Activated CD8-positive, alpha-beta memory T cell treated with anti-CD3 and anti-CD28 coated beads, Interleukin-2, amount 10 ng/mL, durations not matched to agents 7 days and 5 days (primary cell): Measurements from ENCODE around the gene ZNF784. TPM values are rescaled to one million over a fixed set of nuclear protein-coding genes. Genes with fewer than 3 reads are reported as not detected.

Source experiments
- ATAC-seq: fragments of 150-1000 bp; cut with Tn5 transposase; one replicate; pipeline ENCODE4 v1.10.0; 2021; ENCODE audit warnings: moderate library complexity
- CTCF ChIA-PET: fragments of 350-600 bp; sonication (Branson Sonifier 250); formaldehyde crosslinking; loops from one replicate; lab custom pipeline; 2021; ENCODE audit warnings: antibody characterized with exemption; lab: Charles Lee
- DNase-seq: peaks from one replicate; pipeline ENCODE4 v3.0.0-alpha.2; 2020
- H3K27ac Mint-ChIP-seq: one replicate; pipeline ENCODE4 v1.8.0; 2021; ENCODE audit warnings: mild to moderate bottlenecking, mixed read lengths
- H3K27me3 Mint-ChIP-seq: one replicate; pipeline ENCODE4 v1.8.0; 2021; ENCODE audit warnings: mixed read lengths
- H3K36me3 Mint-ChIP-seq: one replicate; pipeline ENCODE4 v1.8.0; 2021; ENCODE audit warnings: mild to moderate bottlenecking, mixed read lengths
- H3K4me1 Mint-ChIP-seq: one replicate; pipeline ENCODE4 v1.8.0; 2021; ENCODE audit warnings: mixed read lengths
- H3K4me3 Mint-ChIP-seq: one replicate; pipeline ENCODE4 v1.8.0; 2021; ENCODE audit warnings: mild to moderate bottlenecking, moderate library complexity, mixed read lengths
- H3K9me3 Mint-ChIP-seq: one replicate; pipeline ENCODE4 v1.8.0; 2022; ENCODE audit warnings: low read depth, mixed read lengths
- total RNA-seq, 2 experiments: library from RNA; stranded (reverse); gene quantifications; one replicate each; pipeline ENCODE4 v1.2.3, GENCODE V29; 2021

The ZNF784 gene
- total RNA-seq, 2 experiments from 2014 or later, result 5.1 to 7.3 TPM

- CTCF ChIA-PET, result interaction anchor here (0.7 to 3.9 kb wide), 27 partner anchors 10 to 679 kb away, joined by 3 to 104 read pairs (median 4); partner anchors contain the start of genes FIZ1, ZNF524, ZNF581 and ZNF628
- H3K4me3 Mint-ChIP-seq, result peak overlapping the region; percentile 88
- no peaks in the 10 kb centered on the region for H3K9me3 Mint-ChIP-seq
- peaks cover 27% of the 10 kb centered on the region for H3K36me3 Mint-ChIP-seq
- ATAC-seq, result peak; percentile 57
- peak; percentile 98 for DNase-seq
- peak overlapping the region; percentile 95 for H3K27ac Mint-ChIP-seq
- no peaks in the 10 kb centered on the region for H3K27me3 Mint-ChIP-seq
- H3K4me1 Mint-ChIP-seq, result peaks cover 35% of the 10 kb centered on the region
Measured at GRCh38 chr19:55653651-55654322, 29.4 kb upstream of the ZNF784 start.

GRCh38 chr19:55652311-55653128 is 28.2 kb upstream of the ZNF784 start:
- H3K4me3 Mint-ChIP-seq, result peak overlapping the region; percentile 13
- CTCF ChIA-PET, result interaction anchor here (0.7 to 3.9 kb wide), 15 partner anchors 9 to 681 kb away, joined by 3 to 104 read pairs (median 4); partner anchors contain the start of genes FIZ1, ZNF524, ZNF581 and ZNF628
- DNase-seq, result no peak
- H3K27ac Mint-ChIP-seq, result no peak overlapping the region
- H3K9me3 Mint-ChIP-seq, result no peaks in the 10 kb centered on the region
- H3K36me3 Mint-ChIP-seq, result peaks cover 23% of the 10 kb centered on the region
- peaks cover 28% of the 10 kb centered on the region for H3K4me1 Mint-ChIP-seq
- no peaks in the 10 kb centered on the region for H3K27me3 Mint-ChIP-seq
- no peak for ATAC-seq

DNA sequence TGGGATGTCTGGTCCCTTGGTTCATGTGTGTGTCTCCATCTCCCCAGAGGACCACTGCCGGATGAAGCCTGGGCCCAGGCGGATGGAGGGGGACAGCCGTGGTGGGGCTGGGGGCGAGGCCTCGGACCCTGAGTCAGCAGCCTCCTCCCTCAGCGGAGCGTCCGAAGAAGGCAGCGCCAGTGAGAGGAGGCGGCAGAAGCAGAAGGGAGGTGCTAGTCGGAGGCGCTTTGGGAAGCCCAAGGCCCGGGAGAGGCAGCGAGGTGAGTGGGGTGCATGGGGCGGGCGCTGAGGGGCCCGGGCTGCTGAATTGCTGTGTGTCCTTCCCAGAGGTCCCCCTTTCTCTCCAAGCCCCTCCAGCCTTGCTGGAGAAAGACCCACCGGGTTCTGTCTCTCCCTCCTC is 26.9 kb upstream of the ZNF784 start:
- H3K9me3 Mint-ChIP-seq, result no peaks in the 10 kb centered on the region
- H3K36me3 Mint-ChIP-seq, result peaks cover 11% of the 10 kb centered on the region
- DNase-seq (no peak), ATAC-seq (no peak)
- H3K27ac Mint-ChIP-seq, result no peak overlapping the region
- no peaks in the 10 kb centered on the region for H3K27me3 Mint-ChIP-seq
- no peak overlapping the region for H3K4me3 Mint-ChIP-seq
- CTCF ChIA-PET, result no interaction called here
- H3K4me1 Mint-ChIP-seq, result peaks cover 20% of the 10 kb centered on the region

GRCh38 chr19:55650602-55651230 is 26.4 kb upstream of the ZNF784 start:
- H3K27ac Mint-ChIP-seq, result no peak overlapping the region
- CTCF ChIA-PET, result interaction anchor here (5.5 kb wide), 1 partner anchor 16 kb away, joined by 74 read pairs; no protein-coding TSS in a partner anchor
- H3K36me3 Mint-ChIP-seq, result peaks cover 6% of the 10 kb centered on the region
- no peak for ATAC-seq
- H3K27me3 Mint-ChIP-seq, result no peaks in the 10 kb centered on the region
- H3K4me1 Mint-ChIP-seq, result peaks cover 16% of the 10 kb centered on the region
- no peak overlapping the region for H3K4me3 Mint-ChIP-seq
- DNase-seq, result no peak
- H3K9me3 Mint-ChIP-seq, result no peaks in the 10 kb centered on the region

DNA sequence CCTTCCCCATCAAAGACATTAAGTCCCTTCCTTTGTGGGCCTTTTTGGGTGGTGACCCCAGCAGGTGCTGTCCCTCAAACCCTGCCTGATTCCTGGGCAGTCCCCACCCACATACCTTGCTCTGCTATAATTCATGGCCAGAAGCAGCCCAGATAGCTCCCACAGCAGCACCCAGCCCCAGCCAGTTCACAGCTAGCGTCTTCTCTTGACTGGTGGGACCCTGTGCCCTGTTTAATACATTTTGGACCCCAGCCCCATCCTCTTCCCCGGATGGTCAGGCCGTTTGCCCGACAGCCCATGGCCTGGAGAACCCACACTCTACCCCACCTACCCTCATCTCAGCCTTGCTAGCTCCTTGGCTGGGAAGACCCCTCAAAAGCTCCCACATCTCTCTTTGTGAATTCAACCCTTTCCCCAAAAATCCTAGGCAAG is 25.8 kb upstream of the ZNF784 start:
- H3K4me1 Mint-ChIP-seq, result peaks cover 21% of the 10 kb centered on the region
- ATAC-seq, result no peak
- H3K9me3 Mint-ChIP-seq, result no peaks in the 10 kb centered on the region
- H3K4me3 Mint-ChIP-seq, result no peak overlapping the region
- CTCF ChIA-PET, result interaction anchor here (1.3 to 5.5 kb wide), 2 partner anchors 16 to 509 kb away, joined by 4 to 74 read pairs; no protein-coding TSS in a partner anchor
- no peak overlapping the region for H3K27ac Mint-ChIP-seq
- no peak for DNase-seq
- no peaks in the 10 kb centered on the region for H3K27me3 Mint-ChIP-seq
- H3K36me3 Mint-ChIP-seq, result peaks cover 8% of the 10 kb centered on the region

DNA sequence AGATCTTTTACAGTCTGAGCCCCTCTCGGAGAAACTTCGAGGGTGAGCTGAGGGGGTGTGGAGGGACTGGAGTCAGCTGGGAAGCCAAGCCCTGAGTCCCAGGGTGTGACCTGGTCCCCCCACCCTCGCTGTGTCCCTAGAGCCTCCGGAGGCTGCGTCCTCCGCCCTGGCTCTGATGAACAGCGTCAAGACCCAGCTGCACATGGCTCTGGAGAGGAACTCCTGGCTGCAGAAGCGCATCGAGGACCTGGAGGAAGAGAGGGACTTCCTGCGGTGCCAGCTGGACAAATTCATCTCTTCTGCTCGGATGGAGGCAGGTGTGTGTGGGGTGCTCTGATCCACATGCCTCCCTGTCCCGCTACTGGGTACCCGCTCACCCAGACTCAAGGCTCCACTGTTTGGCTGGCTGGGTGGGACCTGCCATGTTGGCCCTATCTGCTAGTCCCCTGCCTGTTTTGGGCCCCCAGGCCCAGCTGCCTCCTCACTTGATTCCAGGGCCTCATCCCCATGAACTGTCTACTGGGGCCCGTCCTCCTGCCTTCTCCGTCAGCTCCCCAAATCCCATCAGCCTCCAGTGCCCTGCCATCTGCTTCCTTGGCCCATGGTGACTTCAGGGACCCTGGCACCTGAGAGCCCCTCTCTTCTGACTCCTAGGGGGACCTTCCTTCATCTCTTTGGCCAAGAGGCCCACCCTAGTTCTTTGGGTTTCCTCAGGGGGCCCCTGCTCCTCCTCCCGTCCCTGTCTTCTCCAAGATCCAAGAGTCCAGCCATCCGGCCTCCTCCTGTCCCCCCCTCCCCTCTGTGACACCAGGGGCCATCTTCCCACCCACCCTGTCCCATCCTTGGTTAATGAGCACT is 25.1 kb upstream of the ZNF784 start:
- Mint-ChIP-seq H3K27me3 (no peaks in the 10 kb centered on the region), H3K36me3 (peaks cover 8% of the 10 kb centered on the region), H3K9me3 (no peaks in the 10 kb centered on the region), H3K4me3 (peak overlapping the region; percentile 63), H3K27ac (no peak overlapping the region), H3K4me1 (peaks cover 26% of the 10 kb centered on the region)
- CTCF ChIA-PET, result interaction anchor here (1.1 to 5.5 kb wide), 4 partner anchors 10 to 509 kb away, joined by 3 to 74 read pairs (median 4); no protein-coding TSS in a partner anchor
- no peak for ATAC-seq
- DNase-seq, result no peak

DNA sequence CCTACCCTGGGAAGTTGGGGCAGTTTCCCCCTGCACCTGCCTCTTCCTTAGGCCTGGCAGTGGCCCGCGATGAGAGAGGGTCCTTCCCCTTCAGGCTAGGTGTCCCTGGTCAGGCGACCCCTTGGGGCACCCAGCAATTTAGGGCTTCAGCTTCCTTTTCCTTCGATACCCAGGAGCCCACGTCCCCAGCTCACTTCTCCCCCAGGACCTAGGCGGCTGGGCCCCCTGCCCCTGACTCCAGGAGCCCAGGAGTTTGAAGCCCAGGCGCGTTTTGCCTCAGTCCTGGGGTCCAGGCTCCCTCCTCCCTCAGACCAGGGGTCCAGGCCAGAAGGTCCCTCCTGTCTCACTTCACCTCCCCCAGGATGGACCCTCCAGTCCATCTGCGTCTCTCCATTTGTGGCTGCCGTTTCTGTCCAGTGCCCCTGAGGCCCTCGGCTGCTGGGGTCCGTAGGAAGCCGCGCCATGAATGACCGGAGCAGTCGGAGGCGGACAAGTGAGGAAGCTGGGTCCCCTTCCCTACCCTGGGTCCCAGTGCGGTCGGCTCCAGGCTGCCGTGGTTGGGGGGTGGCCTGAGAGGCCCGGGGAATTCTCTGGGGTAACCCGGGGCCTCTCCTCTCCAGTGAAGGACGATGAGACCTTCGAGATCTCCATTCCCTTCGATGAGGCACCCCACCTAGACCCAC is 24.4 kb upstream of the ZNF784 start:
- Mint-ChIP-seq H3K4me3 (peak overlapping the region; percentile 63), H3K27me3 (no peaks in the 10 kb centered on the region), H3K4me1 (peaks cover 30% of the 10 kb centered on the region), H3K36me3 (peaks cover 8% of the 10 kb centered on the region), H3K27ac (peak overlapping the region; percentile 52), H3K9me3 (no peaks in the 10 kb centered on the region)
- DNase-seq (no peak), ATAC-seq (no peak)
- CTCF ChIA-PET, result interaction anchor here (1.1 to 5.5 kb wide), 4 partner anchors 9 to 508 kb away, joined by 3 to 74 read pairs (median 4); no protein-coding TSS in a partner anchor

DNA sequence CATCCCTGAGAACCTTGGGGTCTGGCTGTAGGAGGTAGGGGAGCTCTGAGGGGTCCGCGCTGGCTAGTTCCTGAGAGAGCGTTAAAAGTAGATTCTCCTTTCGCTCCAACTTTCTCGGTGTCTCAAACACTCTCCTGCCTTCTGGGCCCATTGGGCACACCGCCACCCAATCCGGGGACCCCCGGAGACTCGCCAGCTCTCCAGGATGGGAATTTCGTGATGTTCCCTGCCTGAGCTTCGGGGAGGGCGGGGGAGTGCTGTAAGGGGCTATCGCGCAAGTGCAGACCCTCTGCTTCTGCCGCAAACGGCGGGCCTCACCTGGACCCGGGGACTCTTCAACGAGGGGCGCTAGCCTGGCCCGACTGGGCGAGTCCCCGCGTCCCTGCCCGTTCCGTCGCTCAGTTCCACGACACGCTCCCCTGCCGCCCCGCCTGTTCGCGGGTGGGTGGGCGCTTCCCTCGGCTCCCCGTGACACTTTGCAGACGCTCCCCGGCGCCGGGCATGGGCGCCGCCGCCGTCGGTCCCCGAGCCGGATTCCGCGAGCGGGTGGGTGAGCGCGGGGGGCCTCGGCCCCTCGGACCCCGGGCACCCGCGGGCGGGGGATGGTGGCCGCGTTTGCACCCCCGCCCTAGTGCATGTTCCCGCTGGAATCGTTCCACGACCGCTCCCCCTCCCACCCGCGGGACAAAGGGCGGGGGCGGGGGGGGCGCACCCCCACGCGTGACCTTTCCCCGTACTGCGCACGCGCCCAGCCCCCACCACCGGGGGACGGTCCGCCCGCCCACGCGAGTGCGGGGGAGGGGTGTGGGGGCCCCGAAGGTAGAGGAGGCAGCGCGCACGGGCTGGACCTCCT is 23.6 kb upstream of the ZNF784 start, which contains the start of gene CCDC106:
TSS of gene CCDC106 (plus strand) at position 481 of the 853 bp plus-strand sequence. CDS start 835 bp downstream, outside the sequence.
- H3K4me3 Mint-ChIP-seq, result peak within 1 kb of the TSS; percentile 71
- peak within 1 kb of the TSS; percentile 75 for H3K27ac Mint-ChIP-seq
- H3K27me3 Mint-ChIP-seq, result no peaks in the 10 kb centered on the region
- peaks cover 35% of the 10 kb centered on the region for H3K4me1 Mint-ChIP-seq
- ATAC-seq, result peak; percentile 9
- CTCF ChIA-PET, result interaction anchor here (1.2 to 5.5 kb wide), 4 partner anchors 8 to 67 kb away, joined by 3 to 74 read pairs (median 5); partner anchors contain the start of gene FIZ1
- DNase-seq, result no peak
- no peaks in the 10 kb centered on the region for H3K9me3 Mint-ChIP-seq
- H3K36me3 Mint-ChIP-seq, result peaks cover 8% of the 10 kb centered on the region

DNA sequence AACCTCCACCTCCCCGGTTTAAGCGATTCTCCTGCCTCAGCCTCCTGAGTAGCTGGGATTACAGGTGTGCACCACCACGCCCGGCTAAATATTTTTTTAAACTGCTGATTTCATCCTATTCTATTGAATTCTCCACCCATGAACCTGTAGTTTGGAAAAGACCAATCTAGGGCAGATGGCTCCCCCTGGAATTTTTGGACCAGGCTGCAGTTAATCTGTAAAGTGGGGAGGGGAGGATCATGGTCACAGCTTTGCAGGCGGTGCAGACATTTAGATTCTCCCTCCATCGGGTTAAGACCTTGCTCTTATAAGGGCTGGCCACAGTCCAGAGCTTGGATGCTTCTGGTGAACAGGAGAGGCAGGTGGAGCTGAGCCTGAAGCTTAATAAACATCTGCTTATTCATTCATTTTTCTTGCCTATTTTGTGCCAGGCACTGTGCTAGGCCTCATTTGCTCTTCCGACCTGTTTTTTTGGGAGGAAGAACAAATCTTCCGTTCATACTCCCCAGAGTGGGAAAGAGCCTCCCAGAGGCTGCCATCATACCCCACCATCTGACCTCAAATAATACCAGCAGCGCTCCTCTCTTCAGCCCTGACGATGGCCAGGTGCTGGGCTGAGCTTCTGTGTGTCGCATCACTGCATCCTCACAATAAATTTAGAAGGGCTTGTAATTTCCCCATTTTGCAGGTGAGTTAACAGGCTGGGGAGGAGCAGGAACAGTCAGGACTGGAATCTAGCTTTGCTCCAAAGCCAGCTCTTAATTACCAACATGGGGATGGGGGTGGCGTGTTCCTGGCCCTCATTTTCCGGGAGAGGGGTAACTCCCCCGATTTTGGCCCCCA is 22.7 kb upstream of the ZNF784 start:
- Mint-ChIP-seq H3K36me3 (peaks cover 7% of the 10 kb centered on the region), H3K27me3 (no peaks in the 10 kb centered on the region), H3K9me3 (no peaks in the 10 kb centered on the region), H3K4me3 (peak overlapping the region; percentile 71), H3K27ac (peak overlapping the region; percentile 75), H3K4me1 (peaks cover 37% of the 10 kb centered on the region)
- DNase-seq (no peak), ATAC-seq (no peak)
- CTCF ChIA-PET, result interaction anchor here (1.2 to 5.5 kb wide), 4 partner anchors 13 to 143 kb away, joined by 3 to 74 read pairs (median 4); partner anchors contain the start of gene FIZ1

GRCh38 chr19:55645512-55645881 is 21.1 kb upstream of the ZNF784 start:
- peak overlapping the region; percentile 57 for H3K27ac Mint-ChIP-seq
- DNase-seq (no peak), ATAC-seq (no peak)
- peaks cover 42% of the 10 kb centered on the region for H3K4me1 Mint-ChIP-seq
- H3K36me3 Mint-ChIP-seq, result peaks cover 6% of the 10 kb centered on the region
- no peaks in the 10 kb centered on the region for H3K27me3 Mint-ChIP-seq
- no peaks in the 10 kb centered on the region for H3K9me3 Mint-ChIP-seq
- H3K4me3 Mint-ChIP-seq, result peak overlapping the region; percentile 18
- CTCF ChIA-PET, result interaction anchor here (0.6 to 5.5 kb wide), 3 partner anchors 8 to 20 kb away, joined by 4 to 74 read pairs (median 41); partner anchors contain the start of gene U2AF2
